BJ (cell line): ENCODE data around the gene HOXB3. TPM values are rescaled to one million over a fixed set of nuclear protein-coding genes. Genes with fewer than 3 reads are reported as not detected.

ENCODE experiments used
- CTCF ChIA-PET: fragments of 350-600 bp; formaldehyde crosslinking; extraction: SDS; loops from one replicate; lab custom pipeline; 2021; ENCODE audit warnings: antibody characterized with exemption, inconsistent platforms; lab: Yijun Ruan, JAX
- POLR2A ChIA-PET: fragments of 300-600 bp; sonication (Branson Sonifier 250); formaldehyde crosslinking; extraction: SDS; loops from one replicate; lab custom pipeline; 2021; ENCODE audit warnings: antibody characterized with exemption; lab: Charles Lee
- DNase-seq: peaks from one replicate; pipeline ENCODE4 v3.0.0-alpha.2; 2011; ENCODE audit warnings: low read depth
- H3K27me3 ChIP-seq: 2 replicates; pipeline ENCODE4 v1.6.0; 2011; ENCODE audit warnings: low read length; ENCODE audit not compliant: control insufficient read depth, insufficient read depth
- H3K36me3 ChIP-seq: 2 replicates; pipeline ENCODE4 v1.5.1; 2011; ENCODE audit warnings: low read length; ENCODE audit not compliant: control insufficient read depth, insufficient read depth
- H3K4me3 ChIP-seq: 2 replicates; pipeline ENCODE4 v1.5.1; 2011; ENCODE audit warnings: low read depth, mild to moderate bottlenecking, control low read depth, low read length
- CTCF ChIP-seq: IDR thresholded peaks from 2 replicates; pipeline ENCODE4 v1.5.1; 2011; ENCODE audit warnings: low read depth, mild to moderate bottlenecking, control low read depth, inconsistent platforms, low read length, moderate library complexity; ENCODE audit not compliant: insufficient read depth
- polyA plus RNA-seq: library from polyadenylated mRNA; depleted of rRNA; stranded (reverse); fragments of >200 nt; gene quantifications from 2 replicates; pipeline ENCODE4 v1.2.3, GENCODE V29; 2011

HOXB3 gene
- polyA plus RNA-seq, 1 experiment, result not detected

GRCh38 chr17:48577330-48577945 is 12.6 kb downstream of the HOXB3 start:
- no peak overlapping the region for H3K4me3 ChIP-seq
- ChIA-PET POLR2A (no interaction called here), CTCF (no interaction called here)
- TF ChIP-seq CTCF, result no peak
- peaks cover 73% of the 10 kb centered on the region for H3K27me3 ChIP-seq
- no peak for DNase-seq
- no peaks in the 10 kb centered on the region for H3K36me3 ChIP-seq

- DNase-seq, result no peak
- ChIA-PET CTCF (no interaction called here), POLR2A (no interaction called here)
- Histone ChIP-seq H3K27me3 (peaks cover 73% of the 10 kb centered on the region), H3K4me3 (no peak overlapping the region), H3K36me3 (no peaks in the 10 kb centered on the region)
- TF ChIP-seq CTCF, result no peak
Observed at GRCh38 chr17:48576479-48577309, 13.3 kb downstream of the HOXB3 start.

- TF ChIP-seq CTCF, result no peak
- DNase-seq, result no peak
- CTCF ChIA-PET, result no interaction called here
- Histone ChIP-seq H3K4me3 (no peak overlapping the region), H3K27me3 (peaks cover 74% of the 10 kb centered on the region), H3K36me3 (no peaks in the 10 kb centered on the region)
- POLR2A ChIA-PET, result no interaction called here
Observed at GRCh38 chr17:48575673-48576478, 14.2 kb downstream of the HOXB3 start.

GRCh38 chr17:48575066-48575582 is 14.9 kb downstream of the HOXB3 start:
- ChIA-PET CTCF (interaction anchor here (1.0 kb wide), 1 partner anchor 239 kb away, joined by 3 read pairs; no protein-coding TSS in a partner anchor), POLR2A (interaction anchor here (0.6 kb wide), 1 partner anchor 41 kb away, joined by 7 read pairs; no protein-coding TSS in a partner anchor)
- H3K4me3 ChIP-seq, result no peak overlapping the region
- no peak for TF ChIP-seq CTCF
- DNase-seq, result no peak
- H3K36me3 ChIP-seq, result no peaks in the 10 kb centered on the region
- H3K27me3 ChIP-seq, result peaks cover 78% of the 10 kb centered on the region
